Brain pericyte (primary cell): ENCODE measurements around the gene KLK6.

Experiments used
- DNase-seq: peaks from one replicate; pipeline ENCODE4 v3.0.0-alpha.2; 2012; ENCODE audit warnings: low read depth, low spot score

Gene KLK6

GRCh38 chr19:50969413-50969760 lies at the start of gene KLK6:
Gene KLK6 (minus strand): TSS chr19:50969591. CDS start chr19:50968104, 1,487 bp downstream.
- DNase-seq = no peak

DNA sequence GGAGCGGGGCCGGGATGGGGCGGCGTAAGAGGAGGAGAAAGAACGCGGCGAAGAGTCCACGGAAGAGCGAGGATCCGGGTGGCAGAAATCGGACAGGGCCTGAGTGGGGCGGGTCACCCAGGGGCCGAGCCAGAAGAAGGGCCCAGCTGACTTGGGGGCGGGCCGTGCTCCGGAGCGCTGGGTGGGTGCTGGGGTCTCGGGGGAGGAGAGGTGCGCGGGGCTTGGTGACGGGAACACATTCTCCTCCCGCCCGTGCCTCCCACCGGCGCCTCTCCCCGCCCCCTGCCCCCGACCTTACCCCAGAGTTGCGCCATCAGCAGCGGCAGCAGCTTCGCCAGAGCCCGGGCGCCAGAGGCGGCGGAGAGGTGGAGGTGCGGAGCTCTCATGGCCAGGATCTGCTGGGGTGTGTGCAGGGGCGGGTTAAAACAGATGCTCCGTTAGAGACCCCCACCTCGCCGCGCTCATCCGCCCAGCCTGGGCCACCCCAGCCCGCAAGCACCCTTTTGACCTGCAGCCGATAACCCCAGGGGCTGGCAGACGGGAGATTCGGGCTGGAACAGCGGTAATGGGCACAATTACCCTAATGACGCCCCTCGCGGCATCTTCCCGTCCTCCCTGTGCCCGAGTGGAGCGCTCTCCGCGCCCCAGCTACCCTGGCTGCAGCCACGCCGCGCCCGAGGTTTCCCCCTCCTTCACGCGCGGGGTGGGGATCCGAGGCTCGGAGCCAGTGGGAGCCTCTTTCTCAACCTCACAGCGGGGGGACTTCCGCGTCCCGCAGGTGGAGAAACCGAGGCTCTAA lies 49.6 kb upstream of the KLK6 start:
- no peak for DNase-seq

- DNase-seq = no peak
These were observed 47.6 kb upstream of the KLK6 start for GRCh38 chr19:51016798-51017683.

- no peak for DNase-seq
These were observed 46.4 kb upstream of the KLK6 start for GRCh38 chr19:51015691-51016267.

DNA sequence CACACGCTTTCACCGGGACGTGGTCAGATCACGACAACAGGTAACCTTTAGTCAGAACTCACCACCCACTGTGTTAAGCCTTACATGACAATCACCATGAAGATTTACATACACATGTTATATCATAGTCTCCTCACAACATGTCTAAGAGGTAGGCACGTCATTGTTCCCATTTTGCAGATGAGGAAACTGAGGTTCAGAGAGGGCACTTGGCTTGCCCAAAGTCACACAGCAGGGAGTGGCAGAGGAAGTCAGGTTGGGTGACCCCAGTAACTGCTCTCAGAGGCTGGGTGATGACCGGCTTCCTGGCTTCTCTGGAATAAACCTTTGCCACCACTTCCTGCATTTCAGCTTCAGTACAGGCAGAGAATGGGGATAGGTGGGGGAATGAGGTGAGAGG lies 44.9 kb upstream of the KLK6 start:
- DNase-seq = no peak

- DNase-seq = no peak
These were observed 43.3 kb upstream of the KLK6 start for GRCh38 chr19:51012661-51013190.

DNA sequence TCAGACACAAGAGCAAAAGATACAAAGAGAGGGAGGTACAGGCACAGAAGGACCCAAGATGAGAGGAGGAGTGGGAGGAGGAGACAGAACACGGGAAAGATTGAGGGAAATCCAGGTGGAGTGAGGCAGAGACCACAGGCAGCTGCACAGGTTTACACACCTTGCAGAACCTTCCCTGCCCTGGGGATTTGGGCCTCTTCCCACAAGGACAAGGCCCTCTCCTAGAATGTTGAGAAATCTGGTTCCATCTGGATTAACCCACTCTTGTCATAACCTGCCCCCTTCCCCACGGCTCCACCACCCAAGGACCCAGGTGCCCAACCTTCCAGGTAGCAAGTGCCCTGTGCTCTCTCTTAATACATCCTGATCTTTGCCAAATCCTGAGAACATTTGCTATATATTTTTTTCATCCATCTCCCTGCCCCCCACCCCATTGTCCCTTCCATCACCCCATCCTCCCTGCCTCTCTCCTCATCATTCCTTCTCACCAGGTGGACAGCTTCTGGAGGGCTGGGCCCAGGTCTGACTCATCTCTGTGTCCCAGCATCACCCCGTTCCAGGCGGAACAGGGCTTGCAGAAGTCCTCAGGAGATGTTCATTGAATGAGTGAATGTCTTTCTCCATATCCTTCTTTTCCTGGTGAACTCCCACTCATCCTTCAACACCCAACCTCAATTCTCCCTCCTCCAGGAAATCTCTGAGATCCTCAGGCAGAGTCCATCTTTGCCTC lies 40.8 kb upstream of the KLK6 start:
- DNase-seq = no peak

- DNase-seq = no peak
These were observed 39.9 kb upstream of the KLK6 start for GRCh38 chr19:51009061-51009891.

DNA sequence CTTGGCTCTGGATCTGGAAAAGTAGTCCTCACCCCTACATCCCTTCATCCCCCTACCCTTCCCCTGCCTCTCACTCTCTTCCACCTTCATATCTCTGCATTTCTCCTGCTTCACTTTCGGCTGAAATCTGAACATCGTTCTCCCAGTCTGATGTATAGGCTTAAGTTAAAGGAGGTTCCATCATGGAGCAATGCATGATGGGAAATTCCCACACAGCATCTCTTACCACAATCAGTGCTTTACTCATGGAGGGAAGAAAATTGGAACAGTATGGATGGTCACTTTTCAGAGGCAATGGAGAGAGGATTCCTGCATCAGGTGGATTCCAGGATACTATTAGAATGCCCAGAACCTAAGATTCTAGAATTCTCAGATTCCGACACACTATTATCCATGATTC lies 38.1 kb upstream of the KLK6 start:
- DNase-seq = no peak

DNA sequence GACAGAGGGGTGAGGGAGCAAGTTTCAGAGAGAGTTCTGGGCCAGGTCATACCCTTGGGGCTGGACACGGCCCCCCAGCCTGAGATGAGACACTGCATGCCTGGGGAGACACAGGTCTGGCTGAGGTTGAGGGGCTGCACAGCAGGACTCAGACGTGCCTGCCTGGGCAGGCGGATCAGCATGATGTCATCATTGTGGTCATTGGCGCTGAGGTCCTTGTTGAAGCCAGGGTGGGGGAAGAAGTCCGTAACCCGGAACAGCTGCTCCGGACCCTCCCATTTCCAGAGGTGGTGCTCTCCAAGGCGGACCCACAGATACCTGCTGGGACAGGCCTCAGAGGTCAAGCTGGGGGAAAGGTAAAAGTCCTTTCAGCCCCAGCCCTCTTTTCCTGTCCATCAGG lies 37.0 kb upstream of the KLK6 start:
- DNase-seq = no peak

DNA sequence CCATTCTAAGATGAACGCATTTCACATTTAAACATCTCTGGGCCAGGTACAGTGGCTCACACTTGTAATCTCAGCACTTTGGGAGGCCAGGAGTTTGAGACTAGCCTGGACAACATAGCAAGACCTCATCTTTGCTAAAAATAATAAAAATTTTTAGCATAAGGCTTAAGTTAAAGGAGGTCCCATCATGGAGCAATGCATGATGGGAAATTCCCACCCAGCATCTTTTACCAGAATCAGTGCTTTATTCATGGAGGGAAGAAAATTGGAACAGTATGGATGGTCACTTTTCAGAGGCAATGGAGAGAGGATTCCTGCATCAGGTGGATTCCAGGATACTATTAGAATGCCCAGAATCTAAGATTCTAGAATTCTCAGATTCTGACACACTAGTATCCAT lies 35.9 kb upstream of the KLK6 start:
- DNase-seq = no peak

- no peak for DNase-seq
These were observed 33.9 kb upstream of the KLK6 start for GRCh38 chr19:51003316-51003715.

DNA sequence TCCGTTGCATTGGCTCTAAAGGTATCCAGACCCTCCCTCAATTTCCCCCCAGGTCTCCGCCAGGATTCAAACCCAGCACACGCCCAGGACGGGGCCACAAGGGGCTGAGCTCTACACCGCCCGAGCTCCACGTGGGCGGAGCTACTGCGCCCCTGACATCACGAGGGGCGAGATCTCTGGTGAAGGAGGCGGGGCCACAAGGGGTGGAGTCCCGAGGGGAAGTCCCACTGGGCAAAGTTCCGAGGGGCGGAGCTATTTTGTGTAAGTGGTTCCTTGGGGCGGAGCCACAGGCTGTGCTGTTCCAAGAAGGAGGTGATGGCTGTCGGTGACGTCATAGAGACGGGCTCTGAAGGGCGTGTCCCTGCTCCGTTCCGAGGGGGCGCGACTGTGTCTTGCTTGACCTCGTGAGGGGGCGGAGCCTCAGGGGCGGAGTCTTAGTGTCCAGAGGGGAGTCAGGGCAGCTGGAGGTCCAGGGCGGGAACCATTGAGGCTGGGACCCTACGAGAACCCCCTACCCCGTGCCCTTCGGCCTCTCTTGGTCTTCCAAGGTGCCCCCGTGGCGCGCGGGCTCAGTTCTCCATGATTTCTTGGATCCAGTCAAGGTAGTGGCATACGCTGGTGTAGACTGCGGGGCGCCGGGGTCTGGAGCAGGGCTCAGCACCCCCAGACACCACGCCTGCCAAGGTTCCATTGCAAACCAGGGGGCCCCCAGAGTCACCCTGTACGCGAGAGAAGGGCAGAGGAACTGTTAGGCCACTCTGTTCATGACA lies 33.3 kb upstream of the KLK6 start:
- DNase-seq = no peak

DNA sequence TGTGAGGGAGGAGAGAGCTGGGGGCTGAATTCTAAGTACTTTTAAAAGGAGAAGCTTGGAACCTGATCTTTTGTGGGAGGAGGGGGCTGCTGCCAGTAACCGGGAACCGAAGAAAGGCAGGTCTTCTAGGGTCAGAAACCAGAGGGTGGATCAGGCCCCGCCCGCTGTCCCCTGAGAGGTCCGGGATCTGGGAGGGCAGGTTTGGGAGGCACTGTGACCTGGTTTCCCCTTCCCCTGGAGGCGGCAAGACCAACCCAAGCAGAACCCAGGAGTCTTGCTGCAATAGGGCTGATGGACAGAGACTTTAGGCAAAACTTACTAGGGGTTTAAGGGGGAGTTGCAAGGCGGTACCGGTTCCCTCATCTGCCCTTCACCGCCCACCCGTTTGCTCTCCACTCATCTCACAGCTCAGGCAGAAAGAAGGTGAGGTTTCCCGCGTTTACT lies 32.7 kb upstream of the KLK6 start:
- no peak for DNase-seq

DNA sequence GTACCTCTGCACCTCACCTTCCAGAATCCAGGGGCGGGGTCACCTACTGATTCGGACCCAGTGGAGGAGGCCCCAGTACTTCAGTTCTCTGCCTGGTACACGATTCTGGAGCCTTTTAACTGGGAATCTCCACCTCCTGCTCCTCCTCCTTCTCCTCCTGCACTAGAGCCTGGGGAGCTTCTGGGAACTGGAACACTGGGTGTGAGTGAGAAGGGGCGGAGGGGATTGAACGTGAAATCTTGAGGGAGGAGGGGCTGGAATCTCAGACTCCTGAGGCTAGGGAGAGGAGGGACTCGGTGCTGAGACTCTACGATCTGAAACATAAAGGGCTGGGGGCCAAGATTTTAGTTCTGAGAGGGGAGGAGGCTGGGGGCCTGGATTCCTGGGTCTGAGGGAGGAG lies 32.1 kb upstream of the KLK6 start, which contains the start of gene KLK8:
Gene KLK8, minus strand, starts transcription at position 90 of the 400 bp plus-strand sequence. CDS start 437 bp downstream, outside the sequence.
- no peak for DNase-seq

- DNase-seq = no peak
These were observed 31.6 kb upstream of the KLK6 start for GRCh38 chr19:51000981-51001380.

- DNase-seq = no peak
These were observed 31.0 kb upstream of the KLK6 start for GRCh38 chr19:51000426-51000825.

DNA sequence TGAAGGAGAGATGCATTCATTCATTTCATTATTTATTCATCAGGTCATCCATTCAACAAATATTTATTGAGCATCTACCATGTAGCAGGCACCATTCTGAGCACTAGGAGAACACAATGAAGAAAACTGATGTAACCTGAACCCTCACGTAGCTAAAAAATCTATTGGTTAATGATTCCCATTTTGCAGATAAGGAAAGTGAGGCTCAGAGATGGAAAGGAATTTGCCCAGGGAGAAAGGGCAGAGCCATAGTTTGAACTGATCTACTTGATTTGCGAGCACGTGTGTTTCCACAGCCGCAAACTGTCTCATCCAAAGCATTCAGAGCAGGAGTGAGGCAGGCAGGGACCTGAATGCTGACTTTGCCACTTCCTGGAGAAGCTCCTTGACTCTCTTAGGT lies 29.3 kb upstream of the KLK6 start:
- no peak for DNase-seq

DNA sequence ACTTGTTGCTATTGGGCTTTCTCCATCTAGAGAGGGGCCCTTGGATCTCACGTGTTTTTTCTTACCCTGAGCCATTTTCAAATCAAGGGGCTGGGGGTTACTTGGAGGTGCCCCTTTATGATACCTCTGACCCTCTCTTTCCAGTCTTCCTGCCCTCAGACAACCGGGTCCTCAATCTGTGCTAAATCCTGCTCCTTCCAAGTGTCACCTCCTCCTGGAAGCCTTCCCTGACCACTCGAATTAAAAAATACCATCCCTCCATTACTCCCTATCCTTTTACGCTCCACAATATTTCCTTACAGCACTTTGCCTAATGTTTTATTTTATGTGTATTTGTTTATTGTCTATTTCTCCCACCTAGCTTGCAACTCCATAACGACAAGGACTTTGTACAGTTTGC lies 28.7 kb upstream of the KLK6 start:
- DNase-seq = no peak

- DNase-seq = no peak
These were observed 24.7 kb upstream of the KLK6 start for GRCh38 chr19:50994129-50994528.
